Lung (tissue), 12 donors: Measurements from ENCODE around the gene STOML1. TPM values are rescaled to one million over a fixed set of nuclear protein-coding genes. Genes with fewer than 3 reads are reported as not detected.

Source experiments
- ATAC-seq: fragments of 200-7000 bp; cut with Tn5 transposase; one replicate; pipeline ENCODE4 v1.9.1; 2020; ENCODE audit warnings: moderate number of reproducible peaks; ENCODE audit not compliant: insufficient read depth, low FRiP score
- DNase-seq, 3 donors: peaks; one replicate each; pipeline ENCODE4 v3.0.0-alpha.2; 2013 to 2017
- H3K27ac ChIP-seq, 2 donors: one replicate each; pipeline ENCODE4 v1.5.1; 2013; ENCODE audit warnings: mild to moderate bottlenecking in 2 of 2, moderate library complexity in 2 of 2, control low read depth in 1 of 2, inconsistent platforms in 1 of 2, low read depth in 1 of 2, low read length in 1 of 2
- H3K27me3 ChIP-seq, 3 donors: one replicate each; pipeline ENCODE4 v1.5.1; 2013; ENCODE audit warnings: low read length in 2 of 3; ENCODE audit not compliant: control insufficient read depth in 3 of 3, insufficient read depth in 3 of 3
- H3K36me3 ChIP-seq, 4 donors: one replicate each; pipeline ENCODE4 v1.5.1; 2013; ENCODE audit warnings: low read length in 4 of 4, mild to moderate bottlenecking in 1 of 4, moderate library complexity in 1 of 4; ENCODE audit not compliant: control insufficient read depth in 4 of 4, insufficient read depth in 4 of 4
- H3K4me1 ChIP-seq, 5 donors: one replicate each; pipeline ENCODE4 v1.5.1; 2013; ENCODE audit warnings: low read length in 5 of 5, mild to moderate bottlenecking in 2 of 5, moderate library complexity in 1 of 5; ENCODE audit not compliant: control insufficient read depth in 5 of 5, insufficient read depth in 5 of 5
- H3K4me3 ChIP-seq: one replicate; pipeline ENCODE4 v1.5.1; 2013; ENCODE audit warnings: mild to moderate bottlenecking, control low read depth, moderate library complexity
- H3K9ac ChIP-seq, 2 donors: one replicate each; pipeline ENCODE4 v1.5.1; 2013; ENCODE audit warnings: low read length in 2 of 2, control low read depth in 1 of 2; ENCODE audit not compliant: insufficient read depth in 1 of 2
- H3K9me3 ChIP-seq, 4 donors: one replicate each; pipeline ENCODE4 v1.5.1; 2013; ENCODE audit warnings: low read length in 3 of 4, mild to moderate bottlenecking in 1 of 4, moderate library complexity in 1 of 4; ENCODE audit not compliant: control insufficient read depth in 4 of 4, insufficient read depth in 3 of 4
- WGBS, 2 donors: extraction: QIAGEN DNeasy Blood & Tissue Kit; methylation state at CpG; one replicate each; pipeline ENCODE4 v1.1.7; 2013; 5-methylcytosine and 5-hydroxymethylcytosine counted together
- polyA plus RNA-seq, 2 donors: library from polyadenylated mRNA; stranded (reverse); fragments of 200-250 nt; gene quantifications; one replicate each; pipeline ENCODE4 v1.2.1, GENCODE V29; 2013
- total RNA-seq, 2 donors: library from RNA; depleted of rRNA in 1 of 2; stranded (reverse); fragments of >200 nt in 1 of 2; gene quantifications; one replicate each; pipeline ENCODE4 v1.2.1, GENCODE V29; 2014 to 2021
- TF ChIP-seq, protein P1 (sequence below): IDR thresholded peaks from 2 replicates; pipeline ENCODE4 v1.5.1; 2012; ENCODE audit warnings: mild to moderate bottlenecking; ENCODE audit errors: control extremely low read depth, extremely low read depth
- donor health status: control.
- donor health status: control.
- donor health status: Bipolar disorder and iron deficiency.
- donor health status: healthy.
- donor health status: DM: yes; HTN: yes; CAD: no.

Gene STOML1
- total and polyA plus RNA-seq, 4 donors, result 10.3 to 35.4 (median 26.9) TPM

DNA sequence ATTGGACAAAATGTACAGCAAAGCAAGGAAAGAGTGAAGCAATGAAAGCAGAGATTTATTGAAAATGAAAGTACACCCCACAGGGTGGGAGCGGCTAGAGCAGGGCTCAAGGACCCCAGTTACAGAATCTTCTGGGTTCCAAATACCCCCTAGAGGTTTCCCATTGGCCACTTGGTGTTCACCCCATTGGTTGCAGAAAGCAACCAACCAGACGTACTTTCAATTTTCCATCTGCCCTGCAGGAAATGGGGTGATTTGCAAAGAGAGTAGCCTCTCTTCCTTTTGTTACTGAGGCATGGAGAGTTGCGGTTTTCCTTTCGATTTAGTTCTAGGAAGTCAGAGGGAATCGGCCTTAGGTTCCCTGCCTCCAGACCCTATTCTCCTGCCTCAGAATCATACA is 4.8 kb upstream of the STOML1 start:
- no peak for ATAC-seq
- Histone ChIP-seq H3K9me3 (no peaks in the 10 kb centered on the region), H3K27me3 (no peaks in the 10 kb centered on the region), H3K4me3 (no peak overlapping the region), H3K9ac (no peak overlapping the region), H3K4me1 (peaks cover 4 to 38% (median 10%) of the 10 kb centered on the region in 5 donors), H3K36me3 (peaks cover 6 to 12% (median 9%) of the 10 kb centered on the region in 4 donors), H3K27ac (peak overlapping the region; percentile 37 to 44)
- WGBS, 2 donors, result 14 to 18% methylated on average over 5 of the region's 5 CpGs
- TF ChIP-seq, protein P1, sequence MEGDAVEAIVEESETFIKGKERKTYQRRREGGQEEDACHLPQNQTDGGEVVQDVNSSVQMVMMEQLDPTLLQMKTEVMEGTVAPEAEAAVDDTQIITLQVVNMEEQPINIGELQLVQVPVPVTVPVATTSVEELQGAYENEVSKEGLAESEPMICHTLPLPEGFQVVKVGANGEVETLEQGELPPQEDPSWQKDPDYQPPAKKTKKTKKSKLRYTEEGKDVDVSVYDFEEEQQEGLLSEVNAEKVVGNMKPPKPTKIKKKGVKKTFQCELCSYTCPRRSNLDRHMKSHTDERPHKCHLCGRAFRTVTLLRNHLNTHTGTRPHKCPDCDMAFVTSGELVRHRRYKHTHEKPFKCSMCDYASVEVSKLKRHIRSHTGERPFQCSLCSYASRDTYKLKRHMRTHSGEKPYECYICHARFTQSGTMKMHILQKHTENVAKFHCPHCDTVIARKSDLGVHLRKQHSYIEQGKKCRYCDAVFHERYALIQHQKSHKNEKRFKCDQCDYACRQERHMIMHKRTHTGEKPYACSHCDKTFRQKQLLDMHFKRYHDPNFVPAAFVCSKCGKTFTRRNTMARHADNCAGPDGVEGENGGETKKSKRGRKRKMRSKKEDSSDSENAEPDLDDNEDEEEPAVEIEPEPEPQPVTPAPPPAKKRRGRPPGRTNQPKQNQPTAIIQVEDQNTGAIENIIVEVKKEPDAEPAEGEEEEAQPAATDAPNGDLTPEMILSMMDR, result no peak
- peak in 2 of 3 donors; percentile 46 to 49 for DNase-seq

DNA sequence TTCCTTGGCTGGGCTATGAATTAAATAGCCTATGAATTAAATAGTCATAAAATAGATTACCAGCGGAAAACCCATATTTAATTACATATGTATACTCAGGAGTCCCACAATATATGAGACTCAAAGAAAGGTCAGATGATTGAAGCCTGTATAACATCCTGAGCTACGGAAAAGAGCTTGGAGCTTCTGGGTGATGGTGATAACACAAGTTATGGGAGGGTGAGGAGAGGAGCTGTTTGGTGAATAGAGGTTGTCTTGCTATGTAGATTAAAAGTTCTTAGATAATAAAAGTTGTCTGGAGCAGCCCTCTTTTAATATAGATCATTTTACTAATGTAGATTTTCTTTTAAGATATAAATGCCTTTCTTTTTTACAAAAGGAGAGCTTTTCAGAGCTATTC is 4.2 kb upstream of the STOML1 start:
- H3K4me1 ChIP-seq, result peaks cover 4 to 44% (median 10%) of the 10 kb centered on the region in 5 donors
- TF ChIP-seq, protein P1, result no peak
- H3K27ac ChIP-seq, result no peak overlapping the region

GRCh38 chr15:73994912-73995622 is 3.0 kb upstream of the STOML1 start:
- peak overlapping the region; percentile 88 to 89 for H3K27ac ChIP-seq
- no peaks in the 10 kb centered on the region for H3K27me3 ChIP-seq
- H3K4me1 ChIP-seq, result peaks cover 4 to 52% (median 10%) of the 10 kb centered on the region in 5 donors
- TF ChIP-seq, protein P1, result no peak
- no peak for ATAC-seq
- H3K4me3 ChIP-seq, result peak overlapping the region; percentile 99
- peak in 2 of 3 donors; percentile 32 to 46 for DNase-seq
- peak overlapping the region; percentile 81 to 90 for H3K9ac ChIP-seq
- no peaks in the 10 kb centered on the region for H3K9me3 ChIP-seq
- WGBS, 2 donors, result 0 to 1% methylated on average over 18 of the region's 18 CpGs
- peaks cover 3 to 12% (median 9%) of the 10 kb centered on the region in 4 donors for H3K36me3 ChIP-seq

More for the DNA sequence above, 4.2 kb upstream of the STOML1 start:
- H3K9me3 ChIP-seq, result no peaks in the 10 kb centered on the region
- no peak for ATAC-seq
- DNase-seq, result no peak
- no peaks in the 10 kb centered on the region for H3K27me3 ChIP-seq
- H3K36me3 ChIP-seq, result peaks cover 6 to 12% (median 9%) of the 10 kb centered on the region in 4 donors
- H3K9ac ChIP-seq, result no peak overlapping the region
- peak overlapping the region; percentile 6 for H3K4me3 ChIP-seq
- 47 to 49% methylated on average over 2 of the region's 2 CpGs for WGBS, 2 donors
